Uterus (tissue), 4 donors: ENCODE measurements around the gene NPFFR1. TPM values are rescaled to one million over a fixed set of nuclear protein-coding genes. Genes with fewer than 3 reads are reported as not detected.

Experiments used
- DNase-seq, 2 donors: peaks; one replicate each; pipeline ENCODE4 v3.0.0-alpha.2; 2019 to 2020
- H3K27ac ChIP-seq, 2 donors: fragments of 200-600 bp; sonication (generic); 1 replicate in 1 of 2; 2 replicates in 1 of 2; pipeline ENCODE4 v1.5.1; 2016 to 2018
- H3K27me3 ChIP-seq, 2 donors: fragments of 200-600 bp; sonication (generic); one replicate each; pipeline ENCODE4 v1.5.1; 2018 to 2019; ENCODE audit warnings: control low read depth in 1 of 2
- H3K36me3 ChIP-seq, 2 donors: fragments of 200-600 bp; sonication (generic); one replicate each; pipeline ENCODE4 v1.5.1; 2019; ENCODE audit warnings: control low read depth in 1 of 2
- H3K4me1 ChIP-seq, 2 donors: fragments of 200-600 bp; sonication (generic); one replicate each; pipeline ENCODE4 v1.5.1; 2018 to 2019; ENCODE audit warnings: control low read depth in 1 of 2
- H3K4me3 ChIP-seq, 2 donors: fragments of 200-600 bp; sonication (generic); 1 replicate in 1 of 2; 2 replicates in 1 of 2; pipeline ENCODE4 v1.5.1; 2018 to 2019; ENCODE audit warnings: mild to moderate bottlenecking in 1 of 2
- H3K9me3 ChIP-seq, 2 donors: fragments of 200-600 bp; sonication (generic); one replicate each; pipeline ENCODE4 v1.5.1; 2019; ENCODE audit warnings: control low read depth in 1 of 2
- CTCF ChIP-seq, 4 experiments: fragments of 200-600 bp in 2 of 4; fragments of 450-650 bp in 2 of 4; sonication (generic) in 2 of 4; IDR thresholded peaks; one replicate each; pipeline ENCODE4 v1.5.1; 2016 to 2019; ENCODE audit warnings: antibody characterized with exemption in 4 of 4, mild to moderate bottlenecking in 2 of 4, moderate library complexity in 1 of 4
- POLR2A ChIP-seq, 2 donors: fragments of 450-650 bp; IDR thresholded peaks; one replicate each; pipeline ENCODE4 v1.6.1; 2016; ENCODE audit warnings: antibody characterized with exemption in 2 of 2, mild to moderate bottlenecking in 1 of 2, moderate library complexity in 1 of 2
- intact Hi-C: fragments of 100-400 bp; cut with DNase I; formaldehyde crosslinking; loops from one replicate; pipeline ENCODE4 v1.15.1; 2023; ENCODE audit warnings: low total_unique reads
- total RNA-seq, 4 donors: library from RNA; depleted of rRNA in 3 of 4; stranded (reverse); fragments of >200 nt in 3 of 4; gene quantifications; one replicate each; pipeline versions ENCODE4 v1.1.0 to v1.2.4, GENCODE V29; 2014 to 2023
- donor health status: DM: yes; HTN: yes; CAD: no.

NPFFR1 gene
- total RNA-seq, 4 donors from 2014 or later, result 0.43 to 2.1 TPM; not detected in 2

- intact Hi-C loops, result no loop called here
- H3K36me3 ChIP-seq, result no peaks in the 10 kb centered on the region
- no peaks in the 10 kb centered on the region for H3K4me1 ChIP-seq
- no peak overlapping the region for H3K4me3 ChIP-seq
- TF ChIP-seq CTCF (IDR thresholded peaks at IDR 0.05), result no peak
- no peak for TF ChIP-seq POLR2A (IDR thresholded peaks at IDR 0.05)
- no peak for DNase-seq
- H3K27me3 ChIP-seq, result no peaks in the 10 kb centered on the region
- H3K27ac ChIP-seq, result no peak overlapping the region
- no peaks in the 10 kb centered on the region for H3K9me3 ChIP-seq
Measured at GRCh38 chr10:70319824-70320223, 36.0 kb upstream of the NPFFR1 start.

- TF ChIP-seq CTCF (IDR thresholded peaks at IDR 0.05) (no peak), POLR2A (IDR thresholded peaks at IDR 0.05) (no peak)
- H3K9me3 ChIP-seq, result no peaks in the 10 kb centered on the region
- no peak for DNase-seq
- H3K27ac ChIP-seq, result no peak overlapping the region
- H3K4me3 ChIP-seq, result no peak overlapping the region
- H3K36me3 ChIP-seq, result no peaks in the 10 kb centered on the region
- H3K4me1 ChIP-seq, result no peaks in the 10 kb centered on the region
- H3K27me3 ChIP-seq, result no peaks in the 10 kb centered on the region
- intact Hi-C loops, result no loop called here
Measured at GRCh38 chr10:70319183-70319582, 35.4 kb upstream of the NPFFR1 start.

GRCh38 chr10:70317943-70318318, 34.1 kb upstream of the NPFFR1 start:
- DNase-seq, result no peak

GRCh38 chr10:70317272-70317942, 33.6 kb upstream of the NPFFR1 start:
- intact Hi-C loops, result no loop called here
- H3K4me3 ChIP-seq, result no peak overlapping the region
- no peaks in the 10 kb centered on the region for H3K36me3 ChIP-seq
- no peak for DNase-seq
- H3K9me3 ChIP-seq, result no peaks in the 10 kb centered on the region
- TF ChIP-seq CTCF (IDR thresholded peaks at IDR 0.05) (no peak), POLR2A (IDR thresholded peaks at IDR 0.05) (no peak)
- H3K4me1 ChIP-seq, result no peaks in the 10 kb centered on the region
- H3K27ac ChIP-seq, result no peak overlapping the region
- H3K27me3 ChIP-seq, result no peaks in the 10 kb centered on the region

More at GRCh38 chr10:70317943-70318318, 34.1 kb upstream of the NPFFR1 start:
- no peaks in the 10 kb centered on the region for H3K4me1 ChIP-seq
- H3K36me3 ChIP-seq, result no peaks in the 10 kb centered on the region
- no peak overlapping the region for H3K27ac ChIP-seq
- H3K27me3 ChIP-seq, result no peaks in the 10 kb centered on the region
- TF ChIP-seq CTCF (IDR thresholded peaks at IDR 0.05), result no peak
- no peak for TF ChIP-seq POLR2A (IDR thresholded peaks at IDR 0.05)
- H3K4me3 ChIP-seq, result no peak overlapping the region
- intact Hi-C loops, result no loop called here
- no peaks in the 10 kb centered on the region for H3K9me3 ChIP-seq

GRCh38 chr10:70315815-70316214, 32.0 kb upstream of the NPFFR1 start:
- no peaks in the 10 kb centered on the region for H3K4me1 ChIP-seq
- intact Hi-C loops, result no loop called here
- H3K27ac ChIP-seq, result no peak overlapping the region
- DNase-seq, result no peak
- H3K4me3 ChIP-seq, result no peak overlapping the region
- no peaks in the 10 kb centered on the region for H3K36me3 ChIP-seq
- TF ChIP-seq POLR2A (IDR thresholded peaks at IDR 0.05), result no peak
- TF ChIP-seq CTCF (IDR thresholded peaks at IDR 0.05), result no peak
- no peaks in the 10 kb centered on the region for H3K27me3 ChIP-seq
- no peaks in the 10 kb centered on the region for H3K9me3 ChIP-seq
